CD4-positive, CD25-positive, alpha-beta regulatory T cell (primary cell): ENCODE data around the gene UPK1B. TPM values are rescaled to one million over a fixed set of nuclear protein-coding genes. Genes with fewer than 3 reads are reported as not detected.

Source experiments
- ATAC-seq, 2 donors: fragments of 150-1000 bp; cut with Tn5 transposase; one replicate each; pipeline ENCODE4 v1.10.0; 2021; ENCODE audit warnings: low read depth in 2 of 2, moderate number of reproducible peaks in 2 of 2, moderate library complexity in 1 of 2
- DNase-seq, 3 donors: peaks; one replicate each; pipeline versions ENCODE4 v3.0.0 to v3.0.0-alpha.2; 2012 to 2022; ENCODE audit warnings: mixed read lengths in 1 of 3
- H3K27ac ChIP-seq: one replicate; pipeline ENCODE4 v1.7.0; 2013; ENCODE audit warnings: mild to moderate bottlenecking, low read length; ENCODE audit not compliant: insufficient read depth, poor library complexity, severe bottlenecking
- H3K27me3 ChIP-seq: one replicate; pipeline ENCODE4 v1.7.0; 2013; ENCODE audit warnings: low read length; ENCODE audit not compliant: control insufficient read depth, insufficient read depth
- H3K36me3 ChIP-seq: one replicate; pipeline ENCODE4 v1.7.0; 2013; ENCODE audit warnings: mild to moderate bottlenecking, low read length, moderate library complexity; ENCODE audit not compliant: control insufficient read depth, insufficient read depth
- H3K4me1 ChIP-seq: 2 replicates; pipeline ENCODE4 v1.7.0; 2013; ENCODE audit warnings: mild to moderate bottlenecking, low read length; ENCODE audit not compliant: insufficient read depth, control insufficient read depth, poor library complexity, severe bottlenecking
- H3K4me3 ChIP-seq: one replicate; pipeline ENCODE4 v1.7.0; 2013; ENCODE audit warnings: low read depth, mild to moderate bottlenecking, low read length, moderate library complexity
- H3K9me3 ChIP-seq, 2 experiments: 1 replicate in 1 of 2; 2 replicates in 1 of 2; pipeline ENCODE4 v1.7.0; 2013; ENCODE audit warnings: low read length in 2 of 2, mild to moderate bottlenecking in 1 of 2, moderate library complexity in 1 of 2; ENCODE audit not compliant: control insufficient read depth in 2 of 2
- H3K27ac Mint-ChIP-seq, 3 donors: one replicate each; pipeline ENCODE4 v1.8.0; 2020 to 2022; ENCODE audit warnings: mild to moderate bottlenecking in 3 of 3, mixed read lengths in 3 of 3, moderate library complexity in 2 of 3
- H3K27me3 Mint-ChIP-seq: one replicate; pipeline ENCODE4 v1.8.0; 2022; ENCODE audit warnings: mild to moderate bottlenecking, mixed read lengths
- H3K36me3 Mint-ChIP-seq: one replicate; pipeline ENCODE4 v1.8.0; 2020; ENCODE audit warnings: mixed read lengths
- H3K4me1 Mint-ChIP-seq, 4 donors: one replicate each; pipeline ENCODE4 v1.8.0; 2020 to 2022; ENCODE audit warnings: mixed read lengths in 4 of 4, mild to moderate bottlenecking in 1 of 4
- H3K4me3 Mint-ChIP-seq, 4 donors: one replicate each; pipeline ENCODE4 v1.8.0; 2020 to 2022; ENCODE audit warnings: mild to moderate bottlenecking in 4 of 4, mixed read lengths in 4 of 4, moderate library complexity in 3 of 4
- H3K9me3 Mint-ChIP-seq, 7 donors: one replicate each; pipeline ENCODE4 v1.8.0; 2020 to 2022; ENCODE audit warnings: mixed read lengths in 7 of 7, mild to moderate bottlenecking in 3 of 7, moderate library complexity in 2 of 7
- polyA plus RNA-seq, 4 donors: library from polyadenylated mRNA; unstranded; fragments of 300-500 nt; fragmentation: Illumina TruSeq; gene quantifications; one replicate each; pipeline ENCODE4 v1.2.3, GENCODE V29; 2021
- total RNA-seq: library from RNA; stranded (reverse); gene quantifications from one replicate; pipeline ENCODE4 v1.2.3, GENCODE V29; 2022

Gene UPK1B
- total and polyA plus RNA-seq, 5 donors from 2014 or later = not detected

- Mint-ChIP-seq H3K9me3 (no peaks in the 10 kb centered on the region), H3K4me3 (no peak overlapping the region), H3K4me1 (no peaks in the 10 kb centered on the region), H3K36me3 (no peaks in the 10 kb centered on the region), H3K27ac (peak overlapping the region in 1 of 3 donors; percentile 15), H3K27me3 (peaks cover 7% of the 10 kb centered on the region)
- ATAC-seq (no peak), DNase-seq (no peak)
- Histone ChIP-seq H3K4me3 (no peak overlapping the region), H3K36me3 (no peaks in the 10 kb centered on the region), H3K9me3 (no peaks in the 10 kb centered on the region), H3K27me3 (no peaks in the 10 kb centered on the region), H3K27ac (no peak overlapping the region), H3K4me1 (no peaks in the 10 kb centered on the region)
Observed at GRCh38 chr3:119195911-119196310, 22.5 kb downstream of the UPK1B start.

- no peaks in the 10 kb centered on the region for H3K27me3 Mint-ChIP-seq
- no peaks in the 10 kb centered on the region for H3K4me1 ChIP-seq
- H3K36me3 ChIP-seq = peaks cover 5% of the 10 kb centered on the region
- ATAC-seq (no peak), DNase-seq (no peak)
- peaks cover 0 to 34% (median 16%) of the 10 kb centered on the region in 4 donors for H3K4me1 Mint-ChIP-seq
- no peak overlapping the region for H3K27ac ChIP-seq
- H3K4me3 ChIP-seq = no peak overlapping the region
- peaks cover 14% of the 10 kb centered on the region for H3K36me3 Mint-ChIP-seq
- H3K27me3 ChIP-seq = no peaks in the 10 kb centered on the region
- H3K9me3 Mint-ChIP-seq = no peaks in the 10 kb centered on the region
- no peak overlapping the region for H3K27ac Mint-ChIP-seq
- H3K9me3 ChIP-seq = no peaks in the 10 kb centered on the region
- H3K4me3 Mint-ChIP-seq = no peak overlapping the region
Observed at GRCh38 chr3:119205209-119205608, 31.8 kb downstream of the UPK1B start.

GRCh38 chr3:119205685-119206084, 32.3 kb downstream of the UPK1B start:
- DNase-seq = no peak
- peaks cover 10% of the 10 kb centered on the region for H3K36me3 ChIP-seq
- no peak for ATAC-seq
- H3K27me3 ChIP-seq = no peaks in the 10 kb centered on the region
- Mint-ChIP-seq H3K9me3 (no peaks in the 10 kb centered on the region), H3K27me3 (no peaks in the 10 kb centered on the region), H3K4me1 (peaks cover 0 to 35% (median 17%) of the 10 kb centered on the region in 4 donors), H3K4me3 (no peak overlapping the region), H3K36me3 (peaks cover 19% of the 10 kb centered on the region), H3K27ac (peak overlapping the region in 1 of 3 donors; percentile 79)
- H3K4me3 ChIP-seq = no peak overlapping the region
- no peak overlapping the region for H3K27ac ChIP-seq
- no peaks in the 10 kb centered on the region for H3K9me3 ChIP-seq
- H3K4me1 ChIP-seq = no peaks in the 10 kb centered on the region

GRCh38 chr3:119206611-119207511, 33.5 kb downstream of the UPK1B start:
- Mint-ChIP-seq H3K36me3 (peaks cover 26% of the 10 kb centered on the region), H3K27me3 (no peaks in the 10 kb centered on the region), H3K27ac (peak overlapping the region in 2 of 3 donors; percentile 14 to 37), H3K4me3 (peak overlapping the region in 1 of 4 donors; percentile 44), H3K4me1 (peaks cover 0 to 35% (median 17%) of the 10 kb centered on the region in 4 donors), H3K9me3 (no peaks in the 10 kb centered on the region)
- DNase-seq (peak in 1 of 3 donors; percentile 28), ATAC-seq (no peak)
- H3K27ac ChIP-seq = no peak overlapping the region
- no peak overlapping the region for H3K4me3 ChIP-seq
- peaks cover 20% of the 10 kb centered on the region for H3K36me3 ChIP-seq
- H3K4me1 ChIP-seq = no peaks in the 10 kb centered on the region
- no peaks in the 10 kb centered on the region for H3K27me3 ChIP-seq
- no peaks in the 10 kb centered on the region for H3K9me3 ChIP-seq

GRCh38 chr3:119207512-119207875, 34.1 kb downstream of the UPK1B start:
- H3K4me1 ChIP-seq = no peaks in the 10 kb centered on the region
- H3K9me3 Mint-ChIP-seq = no peaks in the 10 kb centered on the region
- peaks cover 25% of the 10 kb centered on the region for H3K36me3 ChIP-seq
- no peaks in the 10 kb centered on the region for H3K27me3 Mint-ChIP-seq
- no peaks in the 10 kb centered on the region for H3K27me3 ChIP-seq
- no peak for DNase-seq
- no peak overlapping the region for H3K4me3 ChIP-seq
- peak overlapping the region in 1 of 4 donors; percentile 44 for H3K4me3 Mint-ChIP-seq
- H3K36me3 Mint-ChIP-seq = peaks cover 31% of the 10 kb centered on the region
- H3K4me1 Mint-ChIP-seq = peaks cover 0 to 35% (median 17%) of the 10 kb centered on the region in 4 donors
- no peak overlapping the region for H3K27ac ChIP-seq
- H3K27ac Mint-ChIP-seq = peak overlapping the region; percentile 14 to 78 (median 37)
- ATAC-seq = no peak
- no peaks in the 10 kb centered on the region for H3K9me3 ChIP-seq

- ATAC-seq = no peak
- no peak overlapping the region for H3K27ac Mint-ChIP-seq
- H3K4me3 ChIP-seq = no peak overlapping the region
- no peaks in the 10 kb centered on the region for H3K27me3 ChIP-seq
- H3K9me3 Mint-ChIP-seq = no peaks in the 10 kb centered on the region
- no peak overlapping the region for H3K4me3 Mint-ChIP-seq
- DNase-seq = no peak
- H3K27ac ChIP-seq = no peak overlapping the region
- H3K36me3 ChIP-seq = peaks cover 60% of the 10 kb centered on the region
- H3K36me3 Mint-ChIP-seq = peaks cover 57% of the 10 kb centered on the region
- peaks cover 0 to 24% (median 17%) of the 10 kb centered on the region in 4 donors for H3K4me1 Mint-ChIP-seq
- H3K4me1 ChIP-seq = no peaks in the 10 kb centered on the region
- H3K27me3 Mint-ChIP-seq = no peaks in the 10 kb centered on the region
- H3K9me3 ChIP-seq = no peaks in the 10 kb centered on the region
Observed at GRCh38 chr3:119211193-119211592, 37.8 kb downstream of the UPK1B start.

GRCh38 chr3:119211803-119212202, 38.4 kb downstream of the UPK1B start:
- peaks cover 65% of the 10 kb centered on the region for H3K36me3 ChIP-seq
- Mint-ChIP-seq H3K36me3 (peaks cover 56% of the 10 kb centered on the region), H3K4me1 (peaks cover 0 to 24% (median 14%) of the 10 kb centered on the region in 4 donors), H3K27ac (no peak overlapping the region), H3K9me3 (no peaks in the 10 kb centered on the region), H3K4me3 (no peak overlapping the region), H3K27me3 (no peaks in the 10 kb centered on the region)
- H3K4me3 ChIP-seq = no peak overlapping the region
- no peak overlapping the region for H3K27ac ChIP-seq
- ATAC-seq (no peak), DNase-seq (no peak)
- no peaks in the 10 kb centered on the region for H3K4me1 ChIP-seq
- H3K9me3 ChIP-seq = no peaks in the 10 kb centered on the region
- H3K27me3 ChIP-seq = no peaks in the 10 kb centered on the region
